ENCODE data around the gene FLRT1.

Gene FLRT1

DNA sequence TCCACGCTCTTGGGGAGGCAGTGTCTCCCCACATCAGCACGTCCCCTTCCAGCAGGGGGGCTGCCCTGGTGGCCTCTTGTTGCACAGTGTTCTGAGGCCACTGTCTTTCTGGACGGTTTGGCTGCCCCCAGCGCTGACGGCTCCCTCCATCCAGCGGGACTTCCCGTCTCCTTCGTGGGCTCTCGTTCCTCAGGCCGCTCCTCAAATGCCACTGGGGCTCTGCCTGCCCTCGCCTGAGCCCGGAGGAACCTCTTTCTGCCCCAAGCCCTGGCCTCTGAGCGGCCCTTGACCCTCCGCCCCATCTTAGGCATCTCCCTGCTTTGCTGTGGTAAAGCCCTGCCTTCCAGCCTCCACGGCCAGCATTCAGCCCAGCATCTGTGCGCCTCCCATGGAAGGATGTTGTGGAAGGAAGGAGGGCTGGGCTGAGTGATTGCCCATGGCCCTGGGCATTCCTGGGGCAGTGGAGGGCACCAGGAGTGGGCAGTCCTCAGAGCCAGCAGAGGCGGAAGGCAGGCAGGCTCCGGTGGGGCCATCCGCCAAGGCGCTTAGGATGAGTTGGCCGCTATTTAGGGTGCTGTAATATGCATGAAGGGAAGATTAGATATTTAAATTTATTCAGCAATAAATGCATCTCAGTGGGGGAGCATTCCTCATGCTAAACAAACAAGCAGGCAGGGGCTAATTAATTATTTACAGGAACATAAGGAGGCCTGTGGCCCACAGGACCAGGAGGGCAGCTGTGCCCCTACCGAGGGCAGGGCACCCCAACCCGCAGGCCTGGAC, 31.7 kb upstream of the FLRT1 start:
- H3K4me1 ChIP-seq (ENCODE audit: control insufficient read depth in 1 of 2, insufficient read depth in 1 of 2, low read depth in 1 of 2, low read length in 1 of 2) = peaks cover 37 to 43% of the 10 kb centered on the region in 2 experiments
- peaks cover 2% of the 10 kb centered on the region for H3K36me3 ChIP-seq
- peaks cover 100% of the 10 kb centered on the region for H3K27me3 ChIP-seq

DNA sequence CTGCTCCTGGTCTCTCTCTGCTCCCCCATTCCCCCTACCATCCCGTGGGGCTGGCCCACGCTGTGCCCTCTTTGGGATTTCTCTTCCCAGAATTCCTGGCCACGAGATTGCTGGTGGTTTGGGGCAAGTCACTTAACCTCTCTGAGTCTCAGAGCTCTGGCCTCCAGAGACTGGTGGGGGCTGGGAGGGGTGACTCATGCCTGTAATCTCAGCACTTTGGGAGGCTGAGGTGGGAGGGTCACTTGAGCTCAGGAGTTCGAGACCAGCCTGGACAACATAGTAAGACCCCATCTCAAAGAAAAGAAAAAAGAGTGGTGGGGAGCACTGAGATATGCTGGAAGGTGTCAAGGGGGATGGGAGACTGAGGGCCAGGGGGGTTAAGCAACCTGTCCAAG, 31.1 kb upstream of the FLRT1 start:
- peaks cover 34 to 37% of the 10 kb centered on the region in 2 experiments for H3K4me1 ChIP-seq (ENCODE audit: control insufficient read depth in 1 of 2, insufficient read depth in 1 of 2, low read depth in 1 of 2, low read length in 1 of 2)
- H3K4me3 ChIP-seq (ENCODE audit: low read depth in 1 of 2, low read length in 1 of 2) = no peak overlapping the region

More for the DNA sequence above, 31.7 kb upstream of the FLRT1 start:
- no peaks in the 10 kb centered on the region for H3K9me3 ChIP-seq
- TF ChIP-seq, protein P1, sequence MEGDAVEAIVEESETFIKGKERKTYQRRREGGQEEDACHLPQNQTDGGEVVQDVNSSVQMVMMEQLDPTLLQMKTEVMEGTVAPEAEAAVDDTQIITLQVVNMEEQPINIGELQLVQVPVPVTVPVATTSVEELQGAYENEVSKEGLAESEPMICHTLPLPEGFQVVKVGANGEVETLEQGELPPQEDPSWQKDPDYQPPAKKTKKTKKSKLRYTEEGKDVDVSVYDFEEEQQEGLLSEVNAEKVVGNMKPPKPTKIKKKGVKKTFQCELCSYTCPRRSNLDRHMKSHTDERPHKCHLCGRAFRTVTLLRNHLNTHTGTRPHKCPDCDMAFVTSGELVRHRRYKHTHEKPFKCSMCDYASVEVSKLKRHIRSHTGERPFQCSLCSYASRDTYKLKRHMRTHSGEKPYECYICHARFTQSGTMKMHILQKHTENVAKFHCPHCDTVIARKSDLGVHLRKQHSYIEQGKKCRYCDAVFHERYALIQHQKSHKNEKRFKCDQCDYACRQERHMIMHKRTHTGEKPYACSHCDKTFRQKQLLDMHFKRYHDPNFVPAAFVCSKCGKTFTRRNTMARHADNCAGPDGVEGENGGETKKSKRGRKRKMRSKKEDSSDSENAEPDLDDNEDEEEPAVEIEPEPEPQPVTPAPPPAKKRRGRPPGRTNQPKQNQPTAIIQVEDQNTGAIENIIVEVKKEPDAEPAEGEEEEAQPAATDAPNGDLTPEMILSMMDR (IDR thresholded peaks at IDR 0.05) = no peak
- no peak overlapping the region for H3K27ac ChIP-seq
- H3K4me3 ChIP-seq (ENCODE audit: low read depth in 1 of 2, low read length in 1 of 2) = no peak overlapping the region

DNA sequence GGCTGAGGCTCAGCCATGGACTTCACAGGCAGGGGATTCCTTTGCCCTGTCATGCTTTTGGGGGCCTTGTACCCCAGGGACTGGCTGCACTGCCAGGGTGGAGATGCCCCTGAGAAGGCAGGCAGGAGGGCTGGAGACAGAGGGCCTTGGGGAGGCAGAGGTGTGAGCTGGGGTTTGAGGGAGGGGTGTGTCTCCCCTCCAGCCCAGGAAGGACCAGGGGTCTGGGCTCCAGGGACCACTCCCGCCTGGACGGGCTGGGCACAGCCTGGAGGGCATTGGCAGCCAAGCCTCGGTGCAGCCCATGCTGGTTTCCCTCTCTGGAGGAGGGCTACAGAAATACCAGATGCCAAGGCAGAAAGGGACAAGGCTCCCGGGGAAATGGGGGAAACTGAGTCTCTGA, 30.0 kb upstream of the FLRT1 start:
- H3K4me3 ChIP-seq (ENCODE audit: low read depth in 1 of 2, low read length in 1 of 2) = no peak overlapping the region
- H3K27me3 ChIP-seq = peaks cover 92% of the 10 kb centered on the region
- no peaks in the 10 kb centered on the region for H3K36me3 ChIP-seq
- TF ChIP-seq, protein P1 (IDR thresholded peaks at IDR 0.05) = no peak
- no peaks in the 10 kb centered on the region for H3K9me3 ChIP-seq
- H3K27ac ChIP-seq = no peak overlapping the region
- H3K4me1 ChIP-seq (ENCODE audit: control insufficient read depth in 1 of 2, insufficient read depth in 1 of 2, low read depth in 1 of 2, low read length in 1 of 2) = peaks cover 23 to 26% of the 10 kb centered on the region in 2 experiments

More for the DNA sequence above, 31.1 kb upstream of the FLRT1 start:
- H3K36me3 ChIP-seq = no peaks in the 10 kb centered on the region
- no peaks in the 10 kb centered on the region for H3K9me3 ChIP-seq
- no peak overlapping the region for H3K27ac ChIP-seq
- peaks cover 100% of the 10 kb centered on the region for H3K27me3 ChIP-seq
- TF ChIP-seq, protein P1 (IDR thresholded peaks at IDR 0.05) = no peak

DNA sequence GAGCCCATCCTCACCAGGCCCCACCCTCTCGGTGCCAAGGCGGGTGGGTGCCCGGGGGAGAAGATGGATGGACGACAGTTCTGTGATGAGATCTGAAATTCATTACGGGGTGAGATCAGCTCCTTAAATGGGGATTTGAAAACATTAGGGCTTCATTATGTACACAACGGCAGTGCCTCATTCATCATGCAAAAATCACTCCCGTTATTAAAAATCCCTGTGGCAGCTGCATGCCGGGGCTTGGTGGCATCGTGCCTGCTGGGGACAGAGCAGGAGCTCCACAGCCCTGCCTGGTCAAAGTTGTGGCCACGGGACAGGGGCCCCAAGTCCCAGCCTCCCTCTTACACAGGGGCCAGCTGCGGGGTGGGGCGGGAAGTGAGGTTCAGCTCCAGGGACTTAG, 29.3 kb upstream of the FLRT1 start:
- Histone ChIP-seq H3K27ac (no peak overlapping the region), H3K4me3 (ENCODE audit: low read depth in 1 of 2, low read length in 1 of 2) (no peak overlapping the region), H3K27me3 (peaks cover 92% of the 10 kb centered on the region), H3K36me3 (no peaks in the 10 kb centered on the region), H3K4me1 (ENCODE audit: control insufficient read depth in 1 of 2, insufficient read depth in 1 of 2, low read depth in 1 of 2, low read length in 1 of 2) (peaks cover 21 to 22% of the 10 kb centered on the region in 2 experiments), H3K9me3 (no peaks in the 10 kb centered on the region)
- TF ChIP-seq, protein P1 (IDR thresholded peaks at IDR 0.05) = no peak

DNA sequence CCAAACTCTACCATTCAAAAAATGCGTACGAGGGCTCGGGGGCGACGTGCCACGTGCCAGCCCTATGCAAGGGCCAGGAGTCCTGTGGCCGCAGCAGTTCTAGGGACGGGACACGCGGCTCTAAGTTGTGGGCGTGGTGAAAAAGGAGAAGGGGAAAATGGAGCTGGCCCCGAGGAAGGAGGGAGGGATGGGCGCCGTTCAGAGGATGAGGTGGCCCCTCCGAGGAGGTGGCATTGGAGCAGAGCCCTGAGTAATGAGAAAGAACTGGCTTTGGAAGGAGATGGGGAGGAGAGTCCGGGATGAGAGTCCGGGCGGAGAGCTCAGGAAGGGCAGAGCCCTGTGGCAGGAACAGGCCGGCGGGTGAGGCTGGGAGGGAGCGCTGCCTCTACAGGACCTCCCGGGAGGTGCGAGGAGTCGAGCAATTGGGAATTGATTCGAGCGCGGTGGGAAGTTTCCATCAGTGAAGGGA, 28.5 kb upstream of the FLRT1 start:
- Histone ChIP-seq H3K4me3 (ENCODE audit: low read depth in 1 of 2, low read length in 1 of 2) (peak overlapping the region; percentile 57 to 65), H3K36me3 (no peaks in the 10 kb centered on the region), H3K27me3 (peaks cover 85% of the 10 kb centered on the region), H3K4me1 (ENCODE audit: control insufficient read depth in 1 of 2, insufficient read depth in 1 of 2, low read depth in 1 of 2, low read length in 1 of 2) (peaks cover 16 to 17% of the 10 kb centered on the region in 2 experiments), H3K27ac (no peak overlapping the region), H3K9me3 (no peaks in the 10 kb centered on the region)
- TF ChIP-seq, protein P1 (IDR thresholded peaks at IDR 0.05) = no peak

Measured in neutrophil (primary cell).